Neural crest cell (in vitro differentiated cells): ENCODE measurements around the gene JARID2. TPM values are rescaled to one million over a fixed set of nuclear protein-coding genes. Genes with fewer than 3 reads are reported as not detected.

Experiments used
- DNase-seq: peaks from one replicate; pipeline ENCODE4 v3.0.0; 2021; ENCODE audit warnings: low read depth, mixed read lengths, low spot score
- H3K27ac Mint-ChIP-seq: one replicate; pipeline ENCODE4 v1.8.0; 2021; ENCODE audit warnings: mild to moderate bottlenecking, mixed read lengths; ENCODE audit not compliant: unreplicated experiment
- H3K27me3 Mint-ChIP-seq: 2 replicates; pipeline ENCODE4 v1.8.0; 2021; ENCODE audit warnings: low read depth, mild to moderate bottlenecking, mixed read lengths
- H3K36me3 Mint-ChIP-seq: 2 replicates; pipeline ENCODE4 v1.8.0; 2021; ENCODE audit warnings: low read depth, mild to moderate bottlenecking, mixed read lengths
- H3K4me1 Mint-ChIP-seq: 2 replicates; pipeline ENCODE4 v1.8.0; 2021; ENCODE audit warnings: mixed read lengths
- H3K4me3 Mint-ChIP-seq: one replicate; pipeline ENCODE4 v1.8.0; 2021; ENCODE audit warnings: mild to moderate bottlenecking, mixed read lengths
- H3K9me3 Mint-ChIP-seq: 2 replicates; pipeline ENCODE4 v1.8.0; 2021; ENCODE audit warnings: mixed read lengths
- CTCF ChIP-seq: fragments of 200-600 bp; sonication (generic); conservative IDR thresholded peaks from 2 replicates; pipeline ENCODE4 v1.5.0; 2021; ENCODE audit warnings: antibody characterized with exemption, mild to moderate bottlenecking
- total RNA-seq: library from RNA; stranded (reverse); gene quantifications from 2 replicates; pipeline ENCODE4 v1.2.1, GENCODE V29; 2021

JARID2 gene
- total RNA-seq, 1 donor from 2014 or later, result 33.9 TPM

DNA sequence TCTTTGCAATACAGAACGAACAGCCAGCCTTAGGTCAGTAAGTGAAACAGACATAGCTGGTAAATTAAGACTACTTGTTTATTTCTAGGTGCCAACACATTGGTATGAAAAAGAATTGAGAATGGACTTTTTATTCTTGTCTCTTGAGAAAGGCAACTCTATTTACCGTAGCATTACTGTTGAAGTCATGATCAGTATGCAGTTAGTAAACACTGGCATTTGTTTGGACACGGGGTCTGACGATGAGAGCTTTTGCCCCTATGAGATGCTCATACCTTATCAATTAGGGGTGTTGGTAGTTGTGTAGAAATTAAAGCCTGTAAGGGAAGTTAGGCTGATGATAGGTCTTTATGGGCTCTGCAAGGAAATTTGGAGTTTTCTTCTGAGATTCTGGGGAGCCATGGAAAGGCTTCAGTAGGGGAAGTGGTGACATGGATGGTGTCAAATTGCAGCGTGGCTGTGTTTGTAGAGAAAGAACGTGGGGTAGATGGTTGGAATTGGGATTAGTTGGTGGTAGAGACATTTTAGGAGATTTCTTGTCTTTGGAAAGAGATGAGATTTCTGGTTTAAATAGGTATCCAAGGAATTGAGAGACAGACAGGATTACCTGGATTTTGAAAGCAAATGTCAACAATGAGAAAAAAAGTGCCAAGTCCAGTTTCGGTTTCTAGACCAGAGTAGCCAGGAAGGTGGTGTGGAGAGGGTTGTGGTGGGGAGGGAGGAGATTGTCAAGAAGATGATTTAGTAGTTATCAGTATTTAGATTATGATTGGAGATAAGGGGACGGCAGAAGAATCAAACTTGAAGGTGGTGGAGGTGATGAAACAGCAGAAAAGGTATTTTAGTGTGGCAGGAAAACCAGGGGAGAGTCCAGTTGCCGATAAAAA lies 116.6 kb downstream of the JARID2 start:
- no peaks in the 10 kb centered on the region for H3K27me3 Mint-ChIP-seq
- peaks cover 42% of the 10 kb centered on the region for H3K4me1 Mint-ChIP-seq
- DNase-seq, result no peak
- no peaks in the 10 kb centered on the region for H3K36me3 Mint-ChIP-seq
- no peaks in the 10 kb centered on the region for H3K9me3 Mint-ChIP-seq
- TF ChIP-seq CTCF, result no peak
- no peak overlapping the region for H3K27ac Mint-ChIP-seq
- no peak overlapping the region for H3K4me3 Mint-ChIP-seq

- H3K4me1 Mint-ChIP-seq, result peaks cover 40% of the 10 kb centered on the region
- H3K36me3 Mint-ChIP-seq, result no peaks in the 10 kb centered on the region
- no peak overlapping the region for H3K4me3 Mint-ChIP-seq
- no peaks in the 10 kb centered on the region for H3K27me3 Mint-ChIP-seq
- no peak overlapping the region for H3K27ac Mint-ChIP-seq
- no peak for TF ChIP-seq CTCF
- no peak for DNase-seq
- no peaks in the 10 kb centered on the region for H3K9me3 Mint-ChIP-seq
These were observed 117.3 kb downstream of the JARID2 start for GRCh38 chr6:15363164-15363522.

GRCh38 chr6:15363523-15364400 lies 117.9 kb downstream of the JARID2 start:
- Mint-ChIP-seq H3K27me3 (no peaks in the 10 kb centered on the region), H3K9me3 (no peaks in the 10 kb centered on the region), H3K4me3 (peak overlapping the region; percentile 0), H3K4me1 (peaks cover 35% of the 10 kb centered on the region), H3K27ac (no peak overlapping the region), H3K36me3 (no peaks in the 10 kb centered on the region)
- no peak for DNase-seq
- TF ChIP-seq CTCF, result no peak

- Mint-ChIP-seq H3K36me3 (no peaks in the 10 kb centered on the region), H3K4me1 (peaks cover 31% of the 10 kb centered on the region), H3K27ac (no peak overlapping the region), H3K9me3 (no peaks in the 10 kb centered on the region), H3K4me3 (peak overlapping the region; percentile 0), H3K27me3 (no peaks in the 10 kb centered on the region)
- TF ChIP-seq CTCF, result no peak
- DNase-seq, result no peak
These were observed 118.7 kb downstream of the JARID2 start for GRCh38 chr6:15364401-15365037.

DNA sequence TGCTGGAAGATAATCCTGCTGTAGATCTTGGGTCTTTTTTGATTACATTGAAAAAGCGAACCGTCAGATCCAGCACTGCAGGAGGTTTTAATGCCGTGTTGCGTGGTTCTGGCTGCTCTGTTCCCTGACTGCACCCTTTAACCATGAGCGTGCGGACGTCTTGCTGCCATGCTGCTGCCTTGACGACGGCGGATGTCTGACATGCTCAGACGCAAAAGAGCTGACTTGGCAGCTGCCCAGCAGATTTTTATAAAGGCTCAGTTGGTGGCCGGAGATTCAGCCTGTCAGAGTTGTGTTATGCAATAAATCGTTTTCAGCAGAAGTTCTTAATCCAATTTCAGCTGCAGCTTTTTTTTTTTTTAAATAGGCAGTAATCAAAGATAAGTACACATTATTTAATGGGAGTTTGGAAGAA lies 119.4 kb downstream of the JARID2 start:
- Mint-ChIP-seq H3K27ac (no peak overlapping the region), H3K4me3 (peak overlapping the region; percentile 38), H3K4me1 (peaks cover 36% of the 10 kb centered on the region), H3K27me3 (no peaks in the 10 kb centered on the region), H3K9me3 (no peaks in the 10 kb centered on the region), H3K36me3 (peaks cover 4% of the 10 kb centered on the region)
- peak; percentile 16 for DNase-seq
- no peak for TF ChIP-seq CTCF
